HG02678 (cell line): ENCODE results near the gene LIF.

Source experiments
- ATAC-seq: cut with Tn5 transposase; IDR thresholded peaks from one replicate; pipeline ENCODE4 v1.9.1; 2021; ENCODE audit warnings: mild to moderate bottlenecking, moderate library complexity; ENCODE audit not compliant: unreplicated experiment

The LIF gene

GRCh38 chr22:30195245-30196140 is 51.1 kb downstream of the LIF start:
- ATAC-seq, result no peak

- ATAC-seq, result no peak
Observed at GRCh38 chr22:30193031-30193775, 53.4 kb downstream of the LIF start.

GRCh38 chr22:30192427-30192826 is 54.1 kb downstream of the LIF start:
- ATAC-seq, result no peak

- no peak for ATAC-seq
Observed at GRCh38 chr22:30191040-30191701, 55.4 kb downstream of the LIF start.

GRCh38 chr22:30190574-30190973 is 56.0 kb downstream of the LIF start:
- ATAC-seq, result no peak
